Measurements from ENCODE around the gene PHLPP1. TPM values are rescaled to one million over a fixed set of nuclear protein-coding genes. Genes with fewer than 3 reads are reported as not detected.
"Not testable (repeated sequence)": the region's sequence is repeated elsewhere in the genome, so short reads cannot be mapped to it uniquely, and the experiment has no call there.

Gene PHLPP1
- total RNA-seq, 1 donor from 2014 or later = 5.9 TPM

DNA sequence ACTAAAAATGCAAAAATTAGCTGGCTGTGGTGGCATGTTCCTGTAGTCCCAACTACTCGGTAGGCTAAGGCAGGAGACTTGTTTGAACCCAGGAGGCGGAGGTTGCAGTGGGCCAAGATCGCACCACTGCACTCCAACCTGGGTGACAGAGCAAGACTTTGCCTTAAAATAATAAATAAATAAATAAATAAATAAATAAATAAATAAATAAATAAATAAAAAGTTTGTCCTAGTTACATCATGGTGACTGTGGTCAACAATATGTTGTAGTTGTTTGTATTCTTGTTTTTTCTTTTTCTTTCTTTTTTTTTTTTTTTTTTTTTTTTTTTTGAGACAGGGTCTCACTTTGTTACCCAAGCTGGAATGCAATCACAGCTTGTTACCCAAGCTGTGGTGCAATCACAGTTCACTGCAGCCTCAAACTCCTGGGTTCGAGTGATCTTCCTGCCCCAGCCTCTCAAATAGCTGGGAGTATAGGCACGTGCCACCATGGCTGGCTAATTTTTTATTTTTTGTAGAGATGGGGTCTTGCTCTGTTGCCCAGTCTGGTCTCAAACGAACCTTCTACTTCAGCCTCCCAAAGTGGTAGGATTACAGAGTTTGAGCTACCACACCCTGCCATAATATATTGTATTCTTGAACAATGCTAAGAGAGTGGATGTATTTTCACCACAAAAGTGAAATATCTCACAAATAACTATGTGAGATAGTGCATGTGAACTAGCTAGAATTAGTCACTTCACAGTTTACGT is 185.0 kb downstream of the PHLPP1 start:
- intact Hi-C loops (cut with micrococcal nuclease) = no loop called here
- ATAC-seq (no peak), DNase-seq (no peak)

DNA sequence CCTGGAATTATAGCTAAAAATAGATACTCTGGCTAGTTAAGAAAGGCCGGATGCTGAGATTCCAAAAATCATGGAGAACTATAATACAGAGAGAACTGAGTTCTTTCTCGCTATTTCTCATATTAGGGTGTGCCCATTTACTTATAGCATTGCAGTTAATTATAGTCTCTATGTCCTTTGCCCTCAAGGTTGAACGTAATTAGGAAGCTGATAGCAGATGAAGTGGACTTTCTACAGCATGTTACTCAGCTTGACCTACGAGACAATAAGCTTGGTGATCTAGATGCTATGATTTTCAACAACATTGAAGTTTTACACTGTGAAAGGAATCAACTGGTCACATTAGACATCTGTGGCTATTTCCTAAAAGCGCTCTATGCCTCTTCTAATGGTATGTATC is 187.4 kb downstream of the PHLPP1 start:
- DNase-seq = no peak
- intact Hi-C loops (cut with micrococcal nuclease) = no loop called here
- no peak for ATAC-seq

DNA sequence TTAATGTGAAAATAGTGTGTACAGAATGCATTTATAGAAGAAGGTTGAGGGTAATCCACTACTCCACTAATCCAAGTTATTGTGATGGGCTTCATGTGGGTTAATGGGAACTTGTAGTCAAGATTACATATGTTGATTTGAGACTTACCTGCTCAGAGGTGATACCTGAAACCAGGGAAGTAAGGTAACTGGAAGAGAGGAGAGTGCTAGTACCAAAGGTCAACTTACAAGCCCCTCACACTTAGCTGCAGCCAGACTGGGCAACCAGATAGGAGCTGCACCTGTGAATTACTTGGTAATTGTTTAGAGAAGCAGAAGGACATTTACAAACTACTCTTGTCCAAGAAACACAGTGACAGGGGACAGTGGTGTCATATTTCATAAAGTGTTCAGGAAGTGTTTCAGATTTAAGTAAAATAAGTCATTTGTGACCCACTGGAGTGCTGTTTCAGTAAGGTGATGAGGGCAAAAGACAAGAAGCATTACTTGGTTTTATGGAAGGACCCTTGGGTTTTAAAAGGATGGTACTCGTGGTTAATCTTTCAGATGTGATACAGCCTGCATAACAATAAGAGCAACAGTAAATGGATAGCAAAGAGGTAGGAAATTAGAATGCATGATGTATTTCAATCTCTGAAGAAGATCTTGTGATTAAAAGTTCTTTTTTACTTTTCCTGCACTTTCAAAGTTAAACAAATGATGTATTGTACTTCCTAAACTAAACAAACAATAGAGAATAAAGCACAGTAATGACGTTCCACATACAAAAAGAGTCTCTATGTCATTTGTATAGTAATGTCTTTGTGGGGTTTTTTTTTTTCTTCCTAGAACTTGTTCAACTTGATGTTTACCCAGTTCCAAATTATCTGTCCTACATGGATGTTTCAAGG is 189.3 kb downstream of the PHLPP1 start:
- ATAC-seq (no peak), DNase-seq (no peak)
- intact Hi-C loops (cut with micrococcal nuclease) = no loop called here

DNA sequence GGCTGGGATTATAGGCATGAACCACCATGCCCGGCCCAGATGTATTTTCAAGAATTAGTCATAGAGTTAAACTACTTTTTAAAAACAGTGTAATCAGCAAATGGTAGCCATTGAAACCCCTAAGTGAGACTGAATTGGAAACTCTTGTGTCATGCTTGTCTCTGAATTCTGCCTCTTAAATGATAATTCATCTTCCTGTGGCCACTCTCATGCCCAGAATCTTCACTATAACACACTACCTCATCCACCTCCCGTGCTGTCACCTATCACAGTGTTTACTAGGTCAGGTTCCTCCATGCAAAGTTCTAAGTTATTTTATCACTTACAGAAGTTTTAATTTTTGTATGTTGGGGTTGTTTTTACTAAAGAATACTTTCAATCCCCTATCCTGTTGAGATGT is 197.5 kb downstream of the PHLPP1 start:
- intact Hi-C loops (cut with micrococcal nuclease) = no loop called here
- no peak for DNase-seq
- ATAC-seq = no peak

DNA sequence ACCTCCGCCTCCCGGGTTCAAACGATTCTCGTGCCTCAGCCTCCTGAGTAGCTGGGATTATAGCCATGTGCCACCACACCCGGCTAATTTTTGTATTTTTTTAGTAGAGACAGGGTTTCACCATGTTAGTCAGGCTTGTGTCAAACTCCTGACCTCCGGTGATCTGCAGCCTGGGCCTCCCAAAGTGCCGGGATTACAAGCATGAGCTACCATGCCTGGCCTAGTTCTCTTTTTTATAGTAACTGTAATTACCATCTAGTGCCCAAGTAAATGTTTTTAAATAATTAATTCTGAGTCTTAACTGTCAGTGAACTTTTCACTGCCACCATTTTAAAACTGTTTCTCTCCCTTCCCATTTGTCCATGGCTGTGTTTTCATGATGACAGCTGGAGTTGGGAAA is 198.5 kb downstream of the PHLPP1 start:
- intact Hi-C loops (cut with micrococcal nuclease) = not testable (repeated sequence)

DNA sequence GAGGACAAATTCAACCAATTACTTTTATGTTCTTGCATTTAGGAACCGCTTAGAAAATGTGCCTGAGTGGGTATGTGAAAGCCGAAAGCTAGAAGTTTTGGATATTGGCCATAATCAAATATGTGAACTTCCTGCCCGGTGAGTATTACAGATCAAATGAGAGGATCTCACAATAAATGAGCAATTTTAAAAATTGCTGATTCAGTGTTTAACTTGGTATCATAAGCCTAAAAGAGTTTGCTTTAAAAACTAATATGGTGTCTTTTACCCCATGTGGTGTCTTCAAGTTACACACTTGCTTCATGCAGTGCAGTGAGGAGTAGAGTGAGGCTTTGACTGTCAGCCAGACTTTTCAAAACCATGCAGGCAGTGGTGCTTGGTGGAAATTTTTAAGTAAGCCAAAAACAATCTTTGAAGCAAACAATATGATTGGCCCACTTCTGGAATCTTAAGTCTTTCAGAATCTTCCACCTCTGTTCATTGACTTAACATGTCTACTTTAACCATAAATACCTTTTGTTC is 199.6 kb downstream of the PHLPP1 start:
- no peak for DNase-seq
- no peak for ATAC-seq
- intact Hi-C loops (cut with micrococcal nuclease) = no loop called here

More for the DNA sequence above, 198.5 kb downstream of the PHLPP1 start:
- DNase-seq, ATAC-seq: not testable (repeated sequence)

DNA sequence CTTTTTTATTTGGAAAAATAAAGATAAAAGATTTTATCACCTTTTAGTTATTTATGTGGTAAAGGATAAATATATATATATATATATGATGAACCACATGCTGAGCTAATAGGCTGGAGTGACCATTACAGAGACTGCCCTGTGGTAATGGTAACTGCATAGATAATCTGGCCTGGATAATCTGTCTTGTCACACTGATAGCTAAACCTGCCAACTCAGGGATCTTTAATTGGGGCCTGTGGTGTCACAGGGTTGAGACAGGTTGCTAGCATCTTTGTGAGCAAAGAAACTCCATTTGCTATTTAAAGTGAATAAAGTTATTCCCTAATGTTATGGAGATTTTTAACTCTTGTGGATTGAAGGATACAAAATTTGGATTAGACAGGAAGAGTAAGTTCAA is 203.0 kb downstream of the PHLPP1 start:
- intact Hi-C loops (cut with micrococcal nuclease) = no loop called here
- DNase-seq (no peak), ATAC-seq (no peak)

DNA sequence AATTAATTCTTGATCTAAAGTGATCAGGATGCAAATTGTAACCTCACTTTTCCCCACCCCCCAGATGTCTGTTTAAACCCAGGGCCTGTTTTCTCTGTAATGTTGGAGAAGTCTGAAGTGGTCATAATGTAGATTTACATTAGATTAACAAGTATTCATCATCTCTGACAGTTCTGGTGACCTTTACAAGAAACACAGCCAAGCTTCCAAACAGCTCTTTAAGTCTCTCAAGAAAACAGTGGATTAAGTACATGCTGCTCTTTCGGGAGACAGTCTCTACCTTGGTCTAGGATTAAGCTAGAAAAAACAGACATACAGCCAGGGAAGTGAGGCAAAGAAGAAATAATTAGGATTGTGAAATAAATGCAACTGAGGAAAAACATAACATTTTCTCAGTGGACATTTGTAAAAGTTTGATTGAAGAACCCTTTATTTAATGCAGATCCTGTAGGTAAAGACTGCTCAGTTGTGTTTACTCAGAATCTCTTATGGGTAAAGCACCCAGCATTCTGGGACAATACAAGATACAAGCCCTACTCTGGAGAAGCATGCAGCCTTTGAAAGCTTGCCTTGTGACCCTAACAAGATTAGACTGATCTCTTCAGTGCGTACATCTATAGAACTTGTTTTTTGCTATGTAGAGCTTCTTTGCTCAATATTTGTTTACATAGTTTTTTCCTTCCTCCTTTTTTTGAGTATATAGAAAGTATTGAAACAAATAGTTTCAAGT is 203.9 kb downstream of the PHLPP1 start:
- DNase-seq = no peak
- intact Hi-C loops (cut with micrococcal nuclease) = no loop called here
- ATAC-seq = no peak

DNA sequence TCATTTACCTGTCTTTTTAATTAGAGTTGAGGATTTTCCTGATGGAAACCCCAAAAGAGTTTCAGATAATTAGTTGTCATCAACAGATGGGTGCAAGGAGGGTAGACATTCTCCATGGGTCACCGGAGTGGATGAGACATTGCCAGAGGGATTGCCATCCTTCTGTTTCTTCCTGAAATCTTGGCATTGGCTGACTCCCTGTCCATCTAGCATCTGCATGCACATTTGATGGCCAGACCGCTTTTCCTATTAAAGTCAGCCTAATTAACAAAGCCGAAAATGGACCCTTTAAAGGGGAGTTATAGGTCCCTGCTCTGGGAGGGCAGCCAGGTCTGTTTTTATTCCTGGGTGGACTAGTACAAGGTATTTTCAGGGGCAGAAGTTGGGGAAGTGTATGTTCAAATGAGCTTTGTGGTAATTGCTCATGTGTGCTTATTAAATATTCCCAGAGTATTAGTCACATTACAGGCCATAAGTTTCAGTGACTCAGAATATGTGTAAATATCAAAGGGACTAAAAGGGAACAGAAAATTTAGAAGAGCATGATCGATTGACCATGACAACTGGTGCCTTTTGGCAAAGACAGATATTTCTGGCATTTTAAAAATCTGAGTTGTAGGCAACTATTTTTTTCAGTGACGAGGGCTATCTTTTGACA is 209.8 kb downstream of the PHLPP1 start:
- no peak for ATAC-seq
- intact Hi-C loops (cut with micrococcal nuclease) = no loop called here
- no peak for DNase-seq

DNA sequence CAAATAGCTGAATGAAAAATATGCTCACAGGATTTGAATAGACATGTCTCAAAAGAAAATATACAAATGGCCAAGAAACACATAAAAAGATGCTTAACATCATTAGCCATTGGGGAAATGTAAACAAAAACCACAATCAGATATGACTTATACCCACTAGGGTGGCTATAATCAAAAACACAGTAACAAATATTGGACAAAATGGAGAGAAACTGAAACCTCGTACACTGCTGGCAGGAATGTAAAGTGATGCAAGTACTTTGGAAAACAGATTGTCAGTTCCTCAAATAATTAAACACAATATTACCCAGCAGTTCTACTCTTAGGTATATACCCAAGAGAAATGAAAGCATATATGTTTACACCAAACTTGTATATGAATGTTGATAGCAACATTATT is 213.0 kb downstream of the PHLPP1 start:
- intact Hi-C loops (cut with micrococcal nuclease) = no loop called here
- ATAC-seq = no peak
- no peak for DNase-seq

DNA sequence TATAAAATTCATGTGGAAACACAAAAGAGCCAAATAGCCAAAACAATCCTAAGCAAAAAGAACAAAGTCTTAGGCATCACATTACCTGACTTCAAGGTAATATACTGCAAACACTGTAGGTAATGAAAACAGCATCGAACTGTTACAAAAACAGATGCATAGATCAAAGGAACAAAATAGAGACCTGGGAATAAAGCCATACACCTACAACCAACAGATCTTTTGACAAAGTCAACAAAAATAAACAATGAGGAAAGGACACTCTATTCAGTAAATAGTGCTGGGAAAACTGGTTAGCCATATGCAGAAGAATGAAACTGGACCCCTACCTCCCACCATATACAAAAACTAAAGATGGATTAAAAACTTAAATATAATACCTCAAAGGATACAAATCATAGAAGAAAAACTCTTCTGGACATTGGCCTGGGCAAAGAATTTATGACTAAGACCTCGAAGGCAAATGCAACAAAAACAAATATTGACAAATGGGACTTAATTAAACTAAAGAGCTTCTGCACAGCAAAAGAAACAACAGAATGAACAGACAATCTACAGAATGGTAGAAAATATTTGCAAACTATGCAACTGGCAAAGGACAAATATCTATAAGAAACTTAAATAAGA is 218.0 kb downstream of the PHLPP1 start:
- intact Hi-C loops (cut with micrococcal nuclease) = no loop called here
- ATAC-seq (no peak), DNase-seq (no peak)

DNA sequence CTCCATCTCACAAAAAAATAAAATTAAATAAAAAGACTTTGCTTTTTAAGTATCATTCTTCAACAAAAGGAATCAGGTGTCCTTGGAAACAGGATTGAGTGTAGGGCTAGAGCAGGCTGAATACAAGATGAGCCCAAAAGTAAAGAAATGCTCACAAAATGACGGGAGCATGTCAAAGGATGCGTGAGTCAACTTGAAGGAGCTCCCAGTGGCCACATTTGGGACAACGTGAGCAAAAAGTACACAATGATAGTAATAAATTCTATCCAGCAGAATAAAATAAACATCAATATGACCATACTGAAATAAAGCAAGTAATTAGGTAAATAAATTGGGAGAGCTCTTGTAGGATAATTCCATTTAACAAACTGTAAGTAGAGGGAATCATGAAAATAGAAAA is 220.7 kb downstream of the PHLPP1 start:
- intact Hi-C loops (cut with micrococcal nuclease) = no loop called here
- no peak for ATAC-seq
- no peak for DNase-seq

DNA sequence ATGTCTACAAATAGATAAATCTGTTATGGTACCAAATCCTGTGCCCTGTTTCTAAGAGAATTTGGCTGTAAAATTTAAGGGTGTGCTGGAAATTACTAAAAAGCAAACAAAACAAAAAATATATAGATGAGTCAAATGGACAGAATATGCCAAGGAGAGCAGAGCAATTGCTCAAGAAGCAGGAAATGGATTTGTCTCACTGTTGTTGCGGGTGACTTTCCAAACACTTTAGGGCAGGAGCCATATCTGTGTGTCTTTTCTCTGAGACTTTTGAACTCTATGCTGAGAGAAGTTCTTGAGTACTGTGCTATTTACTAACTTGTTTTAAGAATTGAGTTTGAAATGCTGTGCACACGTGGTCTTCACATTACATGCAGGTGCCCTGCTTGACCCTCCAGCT is 221.7 kb downstream of the PHLPP1 start:
- no peak for DNase-seq
- intact Hi-C loops (cut with micrococcal nuclease) = no loop called here
- ATAC-seq = no peak

DNA sequence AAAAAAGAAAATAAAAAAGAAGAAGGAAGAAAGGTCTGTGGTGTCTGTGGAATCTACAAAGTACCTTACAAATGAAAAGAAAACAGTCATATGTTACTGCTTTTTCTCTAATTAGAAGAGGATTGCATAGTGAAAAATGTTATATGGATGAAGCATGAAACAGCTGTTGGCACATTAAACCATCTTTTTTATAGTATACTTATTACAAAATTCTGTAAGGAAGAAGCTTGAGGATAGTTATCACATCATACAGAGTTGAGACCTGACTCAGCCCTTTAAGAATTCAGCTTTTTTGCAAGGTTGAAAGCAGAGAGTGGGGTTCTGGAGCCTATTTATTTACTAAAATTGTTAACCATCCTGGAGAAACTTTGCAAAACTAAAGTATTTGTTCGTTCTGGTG is 222.7 kb downstream of the PHLPP1 start:
- intact Hi-C loops (cut with micrococcal nuclease) = no loop called here
- DNase-seq (no peak), ATAC-seq (no peak)

DNA sequence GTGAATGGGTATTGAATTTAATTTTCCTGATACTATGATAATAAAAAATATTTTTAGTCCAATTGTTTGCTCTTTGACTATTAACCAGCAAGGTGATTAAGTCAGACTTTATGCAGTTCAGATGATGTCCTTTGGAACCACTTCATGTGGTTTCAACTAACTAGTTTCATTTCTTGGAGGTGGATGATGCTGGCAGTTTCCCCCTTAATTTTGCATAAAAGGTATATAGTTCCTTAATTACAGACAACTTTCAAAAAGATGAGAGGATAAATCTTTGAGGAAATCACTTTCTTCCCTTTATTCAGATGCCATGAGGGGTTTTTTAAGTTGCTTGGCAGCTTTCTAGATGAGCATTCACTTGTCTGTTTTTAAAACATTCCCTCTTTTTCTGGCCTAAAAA is 223.1 kb downstream of the PHLPP1 start:
- ATAC-seq (no peak), DNase-seq (no peak)
- intact Hi-C loops (cut with micrococcal nuclease) = no loop called here

DNA sequence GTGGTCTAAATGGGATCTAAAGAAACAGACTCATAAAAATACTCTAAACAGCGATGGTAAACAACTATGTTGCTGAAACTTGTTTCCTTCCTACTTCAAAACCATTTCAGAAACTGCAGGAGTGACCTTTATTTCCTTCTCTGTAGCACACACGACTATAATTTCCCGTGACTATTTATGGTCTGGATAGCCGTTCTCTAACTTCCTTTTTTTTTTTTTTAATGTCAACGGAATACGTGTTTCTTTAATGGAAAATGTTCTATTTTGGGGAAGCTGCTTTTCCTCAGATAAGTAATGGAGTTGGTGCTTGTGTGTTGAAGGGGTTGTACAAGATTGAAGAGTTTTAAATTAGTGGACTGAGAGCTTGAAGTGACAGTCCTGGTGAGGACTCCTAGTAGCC is 224.1 kb downstream of the PHLPP1 start:
- intact Hi-C loops (cut with micrococcal nuclease) = no loop called here
- DNase-seq = no peak
- peak; percentile 70 for ATAC-seq

DNA sequence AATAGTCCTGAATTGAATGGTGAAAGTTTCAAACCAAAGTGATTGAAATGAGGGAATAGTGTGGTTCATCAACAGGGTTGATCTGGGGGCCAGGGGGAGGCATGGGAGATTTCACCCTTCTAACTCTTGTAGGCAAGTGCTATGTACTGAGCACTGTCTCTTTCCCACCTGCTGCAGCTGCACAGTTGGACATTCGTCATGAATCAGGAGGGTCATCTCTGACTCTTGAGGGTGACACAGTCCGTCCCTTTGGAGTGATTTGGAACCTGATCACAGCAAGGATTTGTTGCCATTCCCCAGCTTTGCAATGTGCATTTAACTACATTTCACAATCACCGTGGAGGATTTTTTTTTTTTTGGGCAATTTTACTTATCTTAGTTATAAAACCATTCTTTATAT is 224.6 kb downstream of the PHLPP1 start:
- intact Hi-C loops (cut with micrococcal nuclease) = no loop called here
- DNase-seq (no peak), ATAC-seq (no peak)

DNA sequence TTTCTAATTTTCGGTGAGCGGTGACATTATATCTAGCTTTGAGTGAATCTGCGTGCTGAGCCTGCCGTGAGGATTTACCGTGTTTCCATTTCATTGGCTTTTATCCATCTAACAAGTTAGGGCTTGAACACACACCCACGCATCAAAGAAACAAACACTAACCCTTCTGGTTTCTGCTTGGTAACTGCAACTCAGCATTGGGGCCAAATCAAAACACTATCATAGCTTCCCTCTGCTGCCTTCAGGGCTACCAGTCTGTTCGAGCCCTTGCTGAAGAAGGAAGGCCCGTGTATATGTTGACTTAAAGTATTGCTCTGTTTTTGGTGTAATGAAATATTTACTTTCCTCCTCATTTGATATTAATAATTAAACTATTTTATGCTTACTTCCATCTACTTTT is 227.2 kb downstream of the PHLPP1 start:
- intact Hi-C loops (cut with micrococcal nuclease) = no loop called here
- no peak for ATAC-seq
- DNase-seq = no peak

DNA sequence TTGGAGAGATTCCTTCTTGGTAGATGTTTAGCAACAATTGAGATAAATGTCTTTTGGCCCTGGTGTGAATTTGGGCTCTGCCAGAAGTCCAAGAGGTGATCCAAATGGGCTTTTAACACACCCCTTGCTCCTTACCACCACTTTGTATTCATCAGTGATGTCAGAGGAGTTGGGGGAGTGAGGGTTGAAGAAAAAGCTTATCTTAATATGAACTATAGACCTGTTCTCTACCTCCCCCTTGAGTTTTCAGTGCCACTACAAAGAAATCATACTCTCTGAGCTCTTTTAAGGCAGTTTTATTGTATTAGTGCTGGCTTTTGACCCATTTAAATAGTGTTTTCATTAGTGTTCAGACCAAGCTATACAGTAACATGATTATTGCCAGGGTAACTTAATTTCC is 229.1 kb downstream of the PHLPP1 start:
- no peak for DNase-seq
- intact Hi-C loops (cut with micrococcal nuclease) = no loop called here
- no peak for ATAC-seq
